Measurements from ENCODE around the gene CLMP. TPM values are rescaled to one million over a fixed set of nuclear protein-coding genes. Genes with fewer than 3 reads are reported as not detected.
"Not testable (repeated sequence)": the region's sequence is repeated elsewhere in the genome, so short reads cannot be mapped to it uniquely, and the experiment has no call there.

The CLMP gene
- total and polyA plus RNA-seq, 9 donors, result 12.7 to 27.4 (median 17.5) TPM

DNA sequence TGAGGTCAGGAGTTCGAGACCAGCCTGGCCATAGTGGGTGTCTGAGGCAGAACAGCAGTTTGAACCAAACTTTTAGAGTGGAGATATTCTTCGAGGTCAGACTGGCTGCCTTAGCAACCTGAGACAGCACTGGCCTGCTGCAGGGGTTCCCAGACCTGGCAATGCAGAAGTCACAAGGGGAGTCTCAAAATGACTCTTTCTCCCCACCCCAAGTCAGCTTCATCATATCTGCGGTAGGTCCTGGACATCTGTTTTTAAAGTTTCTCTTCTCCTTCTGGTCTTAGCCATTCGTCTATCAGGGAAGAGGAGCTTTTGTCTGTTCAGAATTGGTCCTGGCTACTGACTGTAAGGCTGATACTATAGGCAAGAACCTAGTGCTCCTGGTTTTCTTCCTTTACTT, 14.5 kb upstream of the CLMP start:
- no peak overlapping the region for H3K27ac ChIP-seq (ENCODE audit: low read length)
- H3K27me3 ChIP-seq (ENCODE audit: control insufficient read depth, insufficient read depth, low read length), result peaks cover 16% of the 10 kb centered on the region
- H3K4me1 ChIP-seq (ENCODE audit: control insufficient read depth, insufficient read depth, low read length), result peaks cover 11% of the 10 kb centered on the region
- no peaks in the 10 kb centered on the region for H3K36me3 ChIP-seq (ENCODE audit: control insufficient read depth, insufficient read depth, low read length)
- no peaks in the 10 kb centered on the region for H3K9me3 ChIP-seq (replicated peaks; ENCODE audit: control insufficient read depth, low read depth, low read length)
- no peak for DNase-seq
- 80% methylated on average over 2 of the region's 4 CpGs for WGBS (ENCODE audit: insufficient coverage)
- H3K4me3 ChIP-seq (ENCODE audit: low read length), result no peak overlapping the region

DNA sequence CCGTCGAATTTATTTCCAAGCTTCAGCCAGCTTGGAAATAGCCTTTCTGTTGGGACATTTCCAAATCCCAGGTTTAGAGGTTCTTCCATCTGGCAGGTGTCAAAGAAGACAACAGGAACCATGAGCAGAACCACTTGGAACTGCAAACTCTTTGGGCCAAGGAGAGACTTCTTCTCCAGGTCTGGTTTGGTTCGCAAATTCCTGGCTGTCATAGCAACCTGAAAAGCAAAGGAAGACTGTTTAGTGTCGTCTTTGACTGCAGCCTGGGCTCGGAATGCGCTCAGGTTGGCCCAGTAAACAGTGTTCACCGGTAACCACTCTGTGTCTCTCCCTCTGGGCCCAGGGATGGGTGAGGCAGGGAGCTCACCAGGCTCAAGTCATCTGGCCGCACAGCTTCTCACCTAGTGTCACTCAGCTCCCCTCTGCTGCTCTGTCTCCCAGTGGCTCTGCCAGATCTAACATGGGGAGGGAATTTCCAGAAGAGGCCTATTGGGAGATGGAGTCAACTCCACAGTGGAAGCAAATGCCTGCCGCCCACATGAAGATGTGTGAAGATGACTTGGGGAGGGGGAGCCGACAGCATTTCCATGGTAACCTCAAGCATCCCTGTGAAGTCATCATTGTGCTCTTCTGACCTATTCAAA, 11.9 kb upstream of the CLMP start:
- no peaks in the 10 kb centered on the region for H3K36me3 ChIP-seq (ENCODE audit: control insufficient read depth, insufficient read depth, low read length)
- peaks cover 28% of the 10 kb centered on the region for H3K4me1 ChIP-seq (ENCODE audit: control insufficient read depth, insufficient read depth, low read length)
- peak; percentile 83 for DNase-seq
- H3K27me3 ChIP-seq (ENCODE audit: control insufficient read depth, insufficient read depth, low read length), result peaks cover 14% of the 10 kb centered on the region
- 12% methylated on average over 8 of the region's 10 CpGs for WGBS (ENCODE audit: insufficient coverage)
- no peaks in the 10 kb centered on the region for H3K9me3 ChIP-seq (replicated peaks; ENCODE audit: control insufficient read depth, low read depth, low read length)
- no peak overlapping the region for H3K4me3 ChIP-seq (ENCODE audit: low read length)
- peak overlapping the region; percentile 53 for H3K27ac ChIP-seq (ENCODE audit: low read length)

DNA sequence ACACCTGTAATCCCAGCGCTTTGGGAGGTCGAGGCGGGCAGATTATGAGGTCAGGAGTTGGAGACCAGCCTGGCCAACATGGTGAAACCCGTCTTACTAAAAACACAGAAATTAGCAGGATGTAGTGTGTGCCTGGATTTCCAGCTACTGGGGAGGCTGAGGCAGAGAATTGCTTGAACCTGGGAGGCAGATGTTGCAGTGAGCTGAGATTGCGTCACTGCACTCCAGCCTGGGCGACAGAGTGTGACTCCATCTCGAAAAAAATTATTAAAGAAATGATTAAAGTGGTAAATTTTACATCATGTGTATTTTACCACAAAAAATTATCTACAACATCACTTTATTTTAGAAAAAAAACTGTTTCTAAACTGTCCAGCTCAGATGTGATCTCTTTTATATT, 11.0 kb upstream of the CLMP start:
- WGBS (ENCODE audit: insufficient coverage), result 70% methylated on average over 2 of the region's 7 CpGs
- H3K36me3 ChIP-seq (ENCODE audit: control insufficient read depth, insufficient read depth, low read length); DNase-seq; H3K9me3 ChIP-seq (replicated peaks; ENCODE audit: control insufficient read depth, low read depth, low read length); H3K4me3 ChIP-seq (ENCODE audit: low read length); H3K27me3 ChIP-seq (ENCODE audit: control insufficient read depth, insufficient read depth, low read length); H3K27ac ChIP-seq (ENCODE audit: low read length): not testable (repeated sequence)
- H3K4me1 ChIP-seq (ENCODE audit: control insufficient read depth, insufficient read depth, low read length), result peaks cover 31% of the 10 kb centered on the region

DNA sequence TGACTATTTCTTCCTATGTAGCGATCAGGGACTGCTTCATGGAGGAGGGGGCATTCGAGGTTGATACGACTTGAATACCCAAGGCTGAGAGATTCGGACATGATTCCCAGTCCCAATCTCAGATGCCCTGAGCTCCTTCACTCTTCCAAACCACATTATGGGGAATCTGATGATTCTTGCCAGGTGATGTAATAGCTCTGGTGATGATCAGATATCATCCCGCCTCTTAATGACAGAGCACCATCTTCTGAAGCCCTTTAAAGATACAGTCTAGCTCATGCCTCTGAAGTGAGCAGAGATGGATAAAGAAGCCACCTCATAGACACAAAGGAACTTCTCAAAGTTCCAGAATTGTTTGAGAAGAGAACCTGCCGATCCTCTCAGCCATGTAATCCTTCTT, 8.9 kb upstream of the CLMP start:
- Histone ChIP-seq H3K27ac (ENCODE audit: low read length) (no peak overlapping the region), H3K27me3 (ENCODE audit: control insufficient read depth, insufficient read depth, low read length) (peaks cover 6% of the 10 kb centered on the region)
- no CpG with 5 or more reads among the region's 6 CpGs for WGBS (ENCODE audit: insufficient coverage)

DNA sequence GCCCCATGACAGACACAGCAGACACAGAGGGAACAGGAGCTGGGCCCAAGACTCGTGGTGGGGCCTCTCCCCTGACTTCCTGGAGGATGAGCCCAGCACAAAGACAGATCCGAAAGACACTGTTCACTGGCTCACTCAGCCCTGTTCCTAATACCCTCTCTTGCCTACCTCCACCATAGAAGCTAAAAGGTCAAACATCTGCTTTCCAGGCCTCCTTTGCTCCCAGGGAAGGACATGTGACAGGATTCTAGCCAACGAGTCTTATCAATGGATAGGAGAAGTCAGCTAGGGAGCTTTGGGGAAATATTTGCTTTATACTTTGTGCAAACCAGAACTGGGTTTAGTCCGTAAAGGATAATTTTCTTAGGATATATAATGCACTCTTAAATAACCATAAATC, 8.4 kb upstream of the CLMP start:
- no peak for DNase-seq
- Histone ChIP-seq H3K27ac (ENCODE audit: low read length) (no peak overlapping the region), H3K36me3 (ENCODE audit: control insufficient read depth, insufficient read depth, low read length) (no peaks in the 10 kb centered on the region), H3K9me3 (replicated peaks; ENCODE audit: control insufficient read depth, low read depth, low read length) (no peaks in the 10 kb centered on the region), H3K4me3 (ENCODE audit: low read length) (no peak overlapping the region), H3K27me3 (ENCODE audit: control insufficient read depth, insufficient read depth, low read length) (peaks cover 6% of the 10 kb centered on the region), H3K4me1 (ENCODE audit: control insufficient read depth, insufficient read depth, low read length) (peaks cover 40% of the 10 kb centered on the region)
- WGBS (ENCODE audit: insufficient coverage), result 57% methylated on average over 2 of the region's 4 CpGs

More for the DNA sequence above, 8.9 kb upstream of the CLMP start:
- Histone ChIP-seq H3K36me3 (ENCODE audit: control insufficient read depth, insufficient read depth, low read length) (no peaks in the 10 kb centered on the region), H3K9me3 (replicated peaks; ENCODE audit: control insufficient read depth, low read depth, low read length) (no peaks in the 10 kb centered on the region), H3K4me1 (ENCODE audit: control insufficient read depth, insufficient read depth, low read length) (peaks cover 40% of the 10 kb centered on the region), H3K4me3 (ENCODE audit: low read length) (no peak overlapping the region)
- DNase-seq, result no peak

DNA sequence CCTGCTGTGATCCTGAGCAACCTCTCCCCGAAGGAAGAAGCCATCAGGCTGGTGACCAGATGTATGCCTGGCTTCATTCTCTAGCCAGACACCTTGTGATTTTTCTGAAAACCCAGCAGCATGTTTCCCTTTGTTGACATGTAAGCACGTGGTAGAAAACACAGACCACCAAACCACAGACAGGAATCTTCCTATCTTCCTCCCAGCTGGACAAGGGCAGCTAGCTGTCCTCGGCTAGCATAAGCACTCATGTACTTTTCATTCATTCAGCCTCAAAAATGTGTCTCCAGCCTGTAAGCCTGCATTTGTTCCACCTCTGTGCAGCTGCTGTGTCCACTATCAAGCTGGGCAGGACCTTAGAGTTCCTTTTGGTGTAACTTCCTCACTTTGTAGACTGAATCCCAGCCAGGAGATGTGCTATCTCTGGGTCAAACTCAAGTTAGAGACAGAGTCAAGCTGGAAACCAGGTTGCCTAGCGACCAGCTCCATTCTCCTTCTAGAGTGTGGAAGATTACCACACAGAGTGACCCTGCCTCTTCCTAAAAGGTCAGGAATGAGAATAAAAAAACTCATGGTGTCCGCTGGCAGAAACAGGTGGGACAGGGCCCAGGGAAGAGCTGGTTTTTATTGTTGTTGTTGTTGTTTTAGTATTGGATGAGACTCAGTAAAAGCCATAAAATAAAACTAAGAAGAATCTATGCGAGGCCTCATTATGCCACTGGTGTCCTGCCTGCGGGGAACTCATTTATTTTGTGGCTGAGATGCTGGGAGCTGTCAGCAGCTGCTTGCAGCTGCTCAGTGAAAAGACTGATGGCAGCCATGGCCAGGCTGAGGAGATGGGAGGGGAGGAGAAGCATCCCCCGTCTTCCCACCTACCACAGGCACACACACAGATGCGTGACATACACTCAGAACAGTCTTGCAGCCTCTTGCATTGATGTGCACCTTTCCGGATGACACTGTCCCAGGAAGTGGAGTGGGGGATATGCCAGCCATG, 7.4 kb upstream of the CLMP start:
- Histone ChIP-seq H3K4me3 (ENCODE audit: low read length) (no peak overlapping the region), H3K4me1 (ENCODE audit: control insufficient read depth, insufficient read depth, low read length) (peaks cover 36% of the 10 kb centered on the region), H3K27ac (ENCODE audit: low read length) (peak overlapping the region; percentile 78), H3K9me3 (replicated peaks; ENCODE audit: control insufficient read depth, low read depth, low read length) (no peaks in the 10 kb centered on the region), H3K27me3 (ENCODE audit: control insufficient read depth, insufficient read depth, low read length) (peaks cover 14% of the 10 kb centered on the region), H3K36me3 (ENCODE audit: control insufficient read depth, insufficient read depth, low read length) (no peaks in the 10 kb centered on the region)
- DNase-seq, result peak; percentile 87
- 28% methylated on average over 6 of the region's 10 CpGs for WGBS (ENCODE audit: insufficient coverage)

DNA sequence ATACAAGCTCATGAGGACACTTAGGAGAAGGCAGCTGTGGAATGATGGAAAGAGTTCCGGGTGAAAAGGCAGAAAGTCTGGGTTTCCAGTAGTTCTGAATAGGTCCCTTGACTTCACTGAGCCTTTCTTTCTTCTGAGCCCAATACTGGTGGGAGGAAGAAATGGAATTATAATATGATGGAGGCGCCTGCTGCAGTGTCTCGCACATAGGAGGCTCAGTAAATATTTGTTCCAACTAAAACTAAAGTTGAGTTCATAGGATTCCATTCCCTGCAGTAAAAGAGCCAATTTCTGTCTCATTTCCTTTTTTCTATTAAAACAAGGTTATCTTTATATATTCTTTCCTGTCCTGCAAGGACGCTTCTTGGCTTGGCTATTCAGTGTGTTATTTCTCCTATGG, 5.2 kb upstream of the CLMP start:
- Histone ChIP-seq H3K4me1 (ENCODE audit: control insufficient read depth, insufficient read depth, low read length) (peaks cover 40% of the 10 kb centered on the region), H3K9me3 (replicated peaks; ENCODE audit: control insufficient read depth, low read depth, low read length) (no peaks in the 10 kb centered on the region), H3K4me3 (ENCODE audit: low read length) (no peak overlapping the region), H3K27ac (ENCODE audit: low read length) (no peak overlapping the region), H3K36me3 (ENCODE audit: control insufficient read depth, insufficient read depth, low read length) (no peaks in the 10 kb centered on the region), H3K27me3 (ENCODE audit: control insufficient read depth, insufficient read depth, low read length) (peaks cover 30% of the 10 kb centered on the region)
- DNase-seq, result peak; percentile 73
- WGBS (ENCODE audit: insufficient coverage), result no CpG with 5 or more reads among the region's 4 CpGs

DNA sequence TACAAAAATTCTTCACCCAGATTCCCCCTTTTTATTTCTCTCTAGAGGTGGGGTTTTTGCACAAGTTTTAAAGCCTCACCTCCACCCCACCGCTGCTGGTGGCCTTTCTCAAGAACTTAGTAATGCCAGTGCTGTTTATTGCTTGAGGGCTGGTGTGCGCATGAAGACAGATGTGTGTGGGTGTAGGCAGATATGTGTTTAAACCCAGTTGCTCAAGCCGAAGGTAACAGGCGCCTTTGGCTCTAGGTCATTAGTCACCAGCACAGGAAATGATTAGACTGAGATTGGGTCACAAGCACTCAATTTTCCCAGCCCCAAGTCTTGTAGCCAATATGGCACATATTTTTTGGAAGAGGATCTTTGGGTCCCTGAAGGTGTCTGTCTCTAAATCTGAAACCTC, 2.7 kb upstream of the CLMP start:
- Histone ChIP-seq H3K9me3 (replicated peaks; ENCODE audit: control insufficient read depth, low read depth, low read length) (no peaks in the 10 kb centered on the region), H3K27me3 (ENCODE audit: control insufficient read depth, insufficient read depth, low read length) (peaks cover 52% of the 10 kb centered on the region), H3K4me1 (ENCODE audit: control insufficient read depth, insufficient read depth, low read length) (peaks cover 45% of the 10 kb centered on the region), H3K36me3 (ENCODE audit: control insufficient read depth, insufficient read depth, low read length) (no peaks in the 10 kb centered on the region), H3K27ac (ENCODE audit: low read length) (no peak overlapping the region), H3K4me3 (ENCODE audit: low read length) (no peak overlapping the region)
- 69% methylated on average over 4 of the region's 4 CpGs for WGBS (ENCODE audit: insufficient coverage)
- DNase-seq, result no peak

DNA sequence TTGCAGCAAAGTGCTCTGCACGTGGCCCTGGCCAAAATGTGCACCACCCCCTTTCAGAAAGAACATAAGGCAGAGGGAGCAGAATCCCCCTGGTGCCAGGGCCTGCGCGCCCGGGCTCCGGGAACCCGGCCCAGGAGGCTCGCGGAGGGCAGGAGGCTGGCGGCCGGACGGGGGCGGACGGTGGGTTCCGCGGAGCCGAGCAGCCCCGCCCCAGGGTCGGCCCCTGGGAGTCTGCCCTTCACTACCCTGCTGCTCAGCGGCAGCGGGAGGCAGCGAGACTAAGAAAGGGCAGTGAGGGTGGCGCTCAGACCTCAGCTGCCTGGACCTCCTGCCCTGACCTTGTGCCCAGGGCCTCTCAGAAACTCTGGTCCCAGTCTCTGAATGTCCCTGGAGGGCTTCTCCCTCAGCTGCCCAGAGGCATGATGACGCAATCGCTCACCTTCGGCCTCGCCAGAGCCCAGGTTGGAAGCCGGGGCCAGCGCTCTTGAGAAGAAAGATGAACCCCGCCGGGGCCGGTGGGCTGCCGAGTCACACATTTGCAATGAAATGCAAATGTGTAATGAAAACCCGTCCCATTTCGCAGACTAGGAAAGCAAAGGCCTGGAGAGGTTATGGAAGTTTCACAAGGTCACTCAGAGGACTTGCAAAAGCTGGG, 1.1 kb upstream of the CLMP start:
- Histone ChIP-seq H3K4me3 (ENCODE audit: low read length) (peak overlapping the region; percentile 56), H3K9me3 (replicated peaks; ENCODE audit: control insufficient read depth, low read depth, low read length) (no peaks in the 10 kb centered on the region), H3K36me3 (ENCODE audit: control insufficient read depth, insufficient read depth, low read length) (no peaks in the 10 kb centered on the region), H3K27ac (ENCODE audit: low read length) (peak overlapping the region; percentile 77), H3K27me3 (ENCODE audit: control insufficient read depth, insufficient read depth, low read length) (peaks cover 49% of the 10 kb centered on the region), H3K4me1 (ENCODE audit: control insufficient read depth, insufficient read depth, low read length) (peaks cover 34% of the 10 kb centered on the region)
- WGBS (ENCODE audit: insufficient coverage), result 25% methylated on average over 28 of the region's 34 CpGs
- DNase-seq, result no peak

Data from muscle of leg (tissue), 11 donors.